NB4 (cell line): Measurements from ENCODE around the gene ENAH.

Experiments used
- TF ChIP-seq, protein P1 (sequence below): IDR thresholded peaks from one replicate; pipeline ENCODE4 v1.5.1; 2012; ENCODE audit warnings: low read depth, low read length
- TF ChIP-seq, protein P2 (sequence below): IDR thresholded peaks from 2 replicates; pipeline ENCODE4 v1.6.1; 2011; ENCODE audit warnings: low read depth, low read length

DNA sequence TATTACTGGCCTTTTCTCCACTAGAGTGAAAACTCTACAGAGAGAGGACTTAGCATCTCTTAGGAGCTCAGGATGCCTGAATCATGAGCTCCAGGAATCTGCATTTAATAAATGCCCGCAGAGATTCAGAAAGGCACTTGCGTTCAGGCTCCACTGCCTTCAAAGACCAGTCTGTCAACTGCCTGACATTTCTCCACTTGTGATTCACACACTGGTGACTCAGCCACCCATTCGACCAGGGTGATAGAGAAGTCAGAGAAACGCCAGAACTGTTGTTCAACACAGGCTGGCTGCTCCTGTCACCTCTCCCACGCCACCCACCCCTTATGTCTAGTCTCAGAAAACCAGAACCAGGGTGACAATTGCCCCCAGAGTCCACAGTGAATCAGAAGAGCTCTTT lies 198.2 kb downstream of the ENAH start:
- TF ChIP-seq, protein P1, sequence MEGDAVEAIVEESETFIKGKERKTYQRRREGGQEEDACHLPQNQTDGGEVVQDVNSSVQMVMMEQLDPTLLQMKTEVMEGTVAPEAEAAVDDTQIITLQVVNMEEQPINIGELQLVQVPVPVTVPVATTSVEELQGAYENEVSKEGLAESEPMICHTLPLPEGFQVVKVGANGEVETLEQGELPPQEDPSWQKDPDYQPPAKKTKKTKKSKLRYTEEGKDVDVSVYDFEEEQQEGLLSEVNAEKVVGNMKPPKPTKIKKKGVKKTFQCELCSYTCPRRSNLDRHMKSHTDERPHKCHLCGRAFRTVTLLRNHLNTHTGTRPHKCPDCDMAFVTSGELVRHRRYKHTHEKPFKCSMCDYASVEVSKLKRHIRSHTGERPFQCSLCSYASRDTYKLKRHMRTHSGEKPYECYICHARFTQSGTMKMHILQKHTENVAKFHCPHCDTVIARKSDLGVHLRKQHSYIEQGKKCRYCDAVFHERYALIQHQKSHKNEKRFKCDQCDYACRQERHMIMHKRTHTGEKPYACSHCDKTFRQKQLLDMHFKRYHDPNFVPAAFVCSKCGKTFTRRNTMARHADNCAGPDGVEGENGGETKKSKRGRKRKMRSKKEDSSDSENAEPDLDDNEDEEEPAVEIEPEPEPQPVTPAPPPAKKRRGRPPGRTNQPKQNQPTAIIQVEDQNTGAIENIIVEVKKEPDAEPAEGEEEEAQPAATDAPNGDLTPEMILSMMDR, result no peak
- TF ChIP-seq, protein P2, sequence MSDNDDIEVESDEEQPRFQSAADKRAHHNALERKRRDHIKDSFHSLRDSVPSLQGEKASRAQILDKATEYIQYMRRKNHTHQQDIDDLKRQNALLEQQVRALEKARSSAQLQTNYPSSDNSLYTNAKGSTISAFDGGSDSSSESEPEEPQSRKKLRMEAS, result no peak
